H1 (cell line): Measurements from ENCODE around the gene ITSN1. TPM values are rescaled to one million over a fixed set of nuclear protein-coding genes. Genes with fewer than 3 reads are reported as not detected.

Source experiments
- CTCF ChIA-PET: fragments of 300-600 bp; sonication (Branson Sonifier 250); formaldehyde crosslinking; loops from one replicate; lab custom pipeline; 2021; ENCODE audit not compliant: partially characterized antibody; lab: Charles Lee
- POLR2A ChIA-PET: fragments of 300-600 bp; sonication (Branson Sonifier 250); formaldehyde crosslinking; loops from one replicate; lab custom pipeline; 2021; ENCODE audit warnings: inconsistent platforms; ENCODE audit not compliant: partially characterized antibody; lab: Charles Lee
- DNase-seq, 2 experiments: peaks; one replicate each; pipeline versions ENCODE4 v3.0.0 to v3.0.0-alpha.2; 2010 to 2022; ENCODE audit warnings: low spot score in 2 of 2, low read depth in 1 of 2, mixed read lengths in 1 of 2
- FAIRE-seq: peaks from 2 replicates; lab custom pipeline; 2011; peaks lifted over from hg19 to GRCh38; lab: Jason Lieb, UNC
- H2AFZ ChIP-seq: 2 replicates; pipeline ENCODE4 v1.8.1; 2012; ENCODE audit warnings: low read length, inconsistent platforms
- H2AK5ac ChIP-seq: 2 replicates; pipeline ENCODE4 v1.6.1; 2013; ENCODE audit warnings: low read depth, low read length
- H2BK120ac ChIP-seq: replicated peaks from 2 replicates; pipeline ENCODE3; 2013; ENCODE audit warnings: low read depth, low read length, inconsistent platforms
- H2BK12ac ChIP-seq: 2 replicates; pipeline ENCODE4 v1.6.1; 2013; ENCODE audit warnings: low read depth, low read length
- H2BK15ac ChIP-seq: 2 replicates; pipeline ENCODE4 v1.6.1; 2013; ENCODE audit warnings: low read length
- H2BK20ac ChIP-seq: 2 replicates; pipeline ENCODE4 v1.6.1; 2013; ENCODE audit warnings: low read length
- H2BK5ac ChIP-seq: 2 replicates; pipeline ENCODE4 v1.6.1; 2013; ENCODE audit warnings: low read depth, low read length
- H3K14ac ChIP-seq: 2 replicates; pipeline ENCODE4 v1.6.1; 2013; ENCODE audit warnings: inconsistent platforms; ENCODE audit not compliant: insufficient read length
- H3K18ac ChIP-seq: 2 replicates; pipeline ENCODE4 v1.6.1; 2013; ENCODE audit warnings: low read length; ENCODE audit errors: extremely low read depth
- H3K23ac ChIP-seq: 2 replicates; pipeline ENCODE4 v1.6.1; 2013; ENCODE audit warnings: inconsistent platforms; ENCODE audit not compliant: insufficient read length
- H3K23me2 ChIP-seq: 2 replicates; pipeline ENCODE4 v1.6.1; 2013; ENCODE audit warnings: low read depth, low read length
- H3K27ac ChIP-seq: 2 replicates; pipeline ENCODE4 v1.6.1; 2011; ENCODE audit warnings: low read depth, low read length, inconsistent platforms
- H3K27me3 ChIP-seq, 4 experiments: replicated peaks in 1 of 4; 1 replicate in 1 of 4; 2 replicates in 3 of 4; pipeline versions ENCODE4 v1.6.1 to v1.8.1; 2011 to 2013; ENCODE audit warnings: low read length in 3 of 4, mild to moderate bottlenecking in 3 of 4, inconsistent platforms in 2 of 4, mixed read lengths in 2 of 4, moderate library complexity in 1 of 4; ENCODE audit not compliant: control insufficient read depth in 3 of 4, insufficient read depth in 3 of 4; ENCODE audit errors: extremely low read depth in 1 of 4
- H3K36me3 ChIP-seq, 4 experiments: 2 replicates each; pipeline versions ENCODE4 v1.6.1 to v1.8.1; 2011 to 2013; ENCODE audit warnings: mild to moderate bottlenecking in 4 of 4, low read length in 3 of 4, moderate library complexity in 2 of 4, control low read depth in 1 of 4, inconsistent platforms in 1 of 4; ENCODE audit not compliant: insufficient read depth in 4 of 4, control insufficient read depth in 2 of 4
- H3K4ac ChIP-seq: replicated peaks from 2 replicates; pipeline ENCODE3; 2013; ENCODE audit warnings: low read length, low read depth, mixed read lengths, inconsistent platforms; ENCODE audit not compliant: insufficient read length
- H3K4me1 ChIP-seq, 4 experiments: replicated peaks in 1 of 4; 1 replicate in 1 of 4; 2 replicates in 3 of 4; pipeline versions ENCODE4 v1.6.1 to v1.8.1; 2011 to 2013; ENCODE audit warnings: low read length in 3 of 4, inconsistent platforms in 2 of 4, mixed read lengths in 1 of 4; ENCODE audit not compliant: insufficient read depth in 4 of 4, control insufficient read depth in 3 of 4
- H3K4me2 ChIP-seq, 2 experiments: 2 replicates each; pipeline versions ENCODE4 v1.6.1 to v1.8.1; 2011 to 2013; ENCODE audit warnings: low read depth in 2 of 2, low read length in 2 of 2, control low read depth in 1 of 2, inconsistent platforms in 1 of 2, mild to moderate bottlenecking in 1 of 2; ENCODE audit not compliant: insufficient read depth in 1 of 2
- H3K4me3 ChIP-seq, 4 experiments: fragments of 200-600, 300-600 bp in 1 of 4; sonication (generic), shearing (Covaris generic), sonication (Bioruptor Twin) in 1 of 4; 2 replicates each; pipeline versions ENCODE4 v1.5.1 to v1.8.1; 2011 to 2016; ENCODE audit warnings: low read length in 4 of 4, low read depth in 3 of 4, control low read depth in 2 of 4, inconsistent platforms in 2 of 4, mild to moderate bottlenecking in 2 of 4, mixed read lengths in 1 of 4, moderate library complexity in 1 of 4; ENCODE audit not compliant: insufficient read depth in 2 of 4; ENCODE audit errors: extremely low read depth in 1 of 4
- H3K56ac ChIP-seq: replicated peaks from 2 replicates; pipeline ENCODE3; 2013; ENCODE audit warnings: low read depth, mild to moderate bottlenecking, mixed read lengths, low read length, inconsistent platforms; ENCODE audit not compliant: insufficient read length
- H3K79me1 ChIP-seq: 2 replicates; pipeline ENCODE4 v1.6.1; 2013; ENCODE audit warnings: low read depth, low read length, control low read depth
- H3K79me2 ChIP-seq, 2 experiments: 2 replicates each; pipeline versions ENCODE4 v1.6.1 to v1.8.1; 2012 to 2013; ENCODE audit warnings: low read length in 2 of 2, mild to moderate bottlenecking in 2 of 2, inconsistent platforms in 1 of 2; ENCODE audit not compliant: insufficient read depth in 2 of 2, control insufficient read depth in 1 of 2
- H3K9ac ChIP-seq, 4 experiments: replicated peaks in 1 of 4; 1 replicate in 1 of 4; 2 replicates in 3 of 4; pipeline versions ENCODE4 v1.6.1 to v1.8.1; 2011 to 2013; ENCODE audit warnings: low read depth in 3 of 4, low read length in 3 of 4, control low read depth in 2 of 4, mild to moderate bottlenecking in 2 of 4, moderate library complexity in 2 of 4, inconsistent platforms in 1 of 4; ENCODE audit errors: extremely low read depth in 1 of 4
- H3K9me3 ChIP-seq, 2 experiments: 2 replicates each; pipeline versions ENCODE4 v1.6.1 to v1.8.1; 2012 to 2013; ENCODE audit warnings: mild to moderate bottlenecking in 2 of 2, moderate library complexity in 2 of 2, control low read depth in 1 of 2, inconsistent platforms in 1 of 2, low read depth in 1 of 2, low read length in 1 of 2, mixed read lengths in 1 of 2; ENCODE audit not compliant: insufficient read depth in 2 of 2
- H4K20me1 ChIP-seq, 2 experiments: replicated peaks in 1 of 2; 2 replicates each; pipeline versions ENCODE3 to v1.8.1; 2011 to 2013; ENCODE audit warnings: inconsistent platforms in 2 of 2, low read length in 2 of 2, mild to moderate bottlenecking in 1 of 2; ENCODE audit not compliant: insufficient read depth in 2 of 2, control insufficient read depth in 1 of 2
- H4K5ac ChIP-seq: 2 replicates; pipeline ENCODE4 v1.6.1; 2013; ENCODE audit warnings: low read length, low read depth, mixed read lengths, inconsistent platforms; ENCODE audit not compliant: insufficient read length
- H4K8ac ChIP-seq: 2 replicates; pipeline ENCODE4 v1.8.0; 2013; ENCODE audit warnings: mild to moderate bottlenecking, moderate library complexity, low read length, inconsistent platforms; ENCODE audit not compliant: insufficient read depth; ENCODE audit errors: extremely low read depth
- H4K91ac ChIP-seq: replicated peaks from 2 replicates; pipeline ENCODE3; 2013; ENCODE audit warnings: low read length, mixed read lengths, inconsistent platforms; ENCODE audit not compliant: insufficient read length
- EP300 ChIP-seq, 2 experiments: IDR thresholded peaks; 1 replicate in 1 of 2; 2 replicates in 1 of 2; pipeline ENCODE4 v1.6.1; 2011 to 2012; ENCODE audit warnings: low read depth in 2 of 2, low read length in 2 of 2, mild to moderate bottlenecking in 2 of 2, borderline replicate concordance in 1 of 2, inconsistent platforms in 1 of 2, moderate library complexity in 1 of 2
- KDM1A ChIP-seq: fragments of 200-600, 300-600 bp; sonication (generic); IDR thresholded peaks from 2 replicates; pipeline ENCODE4 v1.7.1; 2016; ENCODE audit warnings: mild to moderate bottlenecking, low read length, borderline replicate concordance
- KDM4A ChIP-seq: IDR thresholded peaks from one replicate; pipeline ENCODE4 v1.7.1; 2012; ENCODE audit warnings: low read depth, mild to moderate bottlenecking, moderate library complexity, low read length, inconsistent platforms; ENCODE audit not compliant: severe bottlenecking
- NANOG ChIP-seq: IDR thresholded peaks from 2 replicates; pipeline ENCODE4 v1.6.1; 2011; ENCODE audit warnings: low read length, low read depth, mild to moderate bottlenecking, inconsistent platforms; ENCODE audit not compliant: insufficient read depth, poor library complexity, severe bottlenecking
- WGBS, 2 experiments: shearing (Covaris generic) in 1 of 2; methylation state at CpG; one replicate each; pipeline versions ENCODE4 v1.1.6 to v1.1.7; 2013 to 2015; ENCODE audit warnings: low lambda C conversion rate in 2 of 2, mixed read lengths in 2 of 2, inconsistent platforms in 1 of 2, low coverage in 1 of 2, missing lambda C conversion rate in 1 of 2; ENCODE audit not compliant: insufficient replicate concordance in 2 of 2, insufficient coverage in 1 of 2, insufficient read length in 1 of 2; ENCODE audit errors: extremely low coverage in 1 of 2, missing lambda C conversion rate in 1 of 2; 5-methylcytosine and 5-hydroxymethylcytosine counted together
- polyA plus RNA-seq, 7 experiments: library from polyadenylated mRNA; depleted of rRNA in 3 of 7; stranded (reverse) in 5 of 7; unstranded in 2 of 7; fragments of >200 nt in 5 of 7; fragments of 200-250 nt in 2 of 7; gene quantifications; 1 replicate in 5 of 7; 2 replicates in 1 of 7; 4 replicates in 1 of 7; pipeline versions ENCODE4 v1.2.1 to v1.2.3, GENCODE V29; 2011 to 2013; ENCODE audit warnings: missing spikeins in 2 of 7, mixed read lengths in 2 of 7
- total RNA-seq: library from RNA; stranded (reverse); fragmentation: NEBNext Ultra II Directional; extraction: Animal tissue kit (Norgen Biotek cat#: 25700); gene quantifications from 2 replicates; pipeline ENCODE4 v1.2.1, GENCODE V29; 2021

ITSN1 gene
- total and polyA plus RNA-seq, 2 of the 8 experiments (the other 6 are each of a cell fraction or from before 2014, with no cell fraction given), result 60.8 to 78.1 TPM

DNA sequence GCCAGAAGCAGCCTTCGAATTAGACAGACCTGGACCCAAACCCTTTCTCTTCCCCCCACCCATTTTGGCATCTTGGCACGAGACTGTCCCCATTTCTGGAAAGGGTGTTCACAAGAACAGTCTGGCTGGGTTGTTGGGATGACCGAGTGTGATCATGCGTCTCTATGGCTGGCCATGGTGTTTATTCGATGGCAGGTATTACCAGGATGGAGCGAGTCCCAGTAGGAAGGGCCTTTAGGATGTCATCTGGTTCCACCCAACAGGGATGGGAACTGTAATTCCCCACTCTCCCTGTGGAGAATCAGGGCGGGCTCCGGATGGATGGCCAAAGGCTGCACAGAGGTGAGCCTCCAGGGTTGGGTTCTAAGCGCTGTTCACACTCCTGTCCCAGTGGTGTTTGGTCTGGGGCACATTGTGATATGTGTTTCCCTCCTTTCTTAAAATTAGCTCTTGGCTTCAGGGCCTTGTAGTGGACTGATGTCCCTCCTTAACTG lies 306.7 kb downstream of the ITSN1 start:
- Histone ChIP-seq H3K27me3 (no peaks in the 10 kb centered on the region), H4K20me1 (no peaks in the 10 kb centered on the region), H3K14ac (no peak overlapping the region), H3K27ac (peak overlapping the region; percentile 51), H3K9me3 (0 out of 4 replicates have a peak, but pooled peaks cover 0 to 7% of the 10 kb centered on the region in 2 experiments), H3K4me3 (no peak overlapping the region), H3K79me2 (no peaks in the 10 kb centered on the region), H3K36me3 (no peaks in the 10 kb centered on the region), H2BK5ac (peak overlapping the region; percentile 99; the same call in 1 of the 2 replicates), H2BK120ac (peak overlapping the region; percentile 65), H3K18ac (peak overlapping the region; percentile 41), H2AK5ac (peak overlapping the region; percentile 79), H3K23ac (peak overlapping the region; percentile 19), H3K56ac (no peak overlapping the region), H3K9ac (peak overlapping the region in 2 of 4 experiments; percentile 2 to 48; a peak in 2 of 7 replicates), H4K91ac (peak overlapping the region; percentile 75), H3K4me2 (peak overlapping the region in 1 of 2 experiments; percentile 63; a peak in 1 of 4 replicates), H3K4me1 (peaks cover 10 to 21% (median 14%) of the 10 kb centered on the region in 4 experiments; a peak in 6 of 7 replicates), H2BK20ac (peak overlapping the region; percentile 11), H2BK12ac (peak overlapping the region; percentile 98), H3K79me1 (no peaks in the 10 kb centered on the region), H2BK15ac (no peak overlapping the region; the same call in 1 of the 2 replicates), H2AFZ (0 out of 2 replicates have a peak overlapping the region, but pooled peaks have one; percentile 10), H3K23me2 (peaks cover 2% of the 10 kb centered on the region; the same call in 1 of the 2 replicates), H4K8ac (peak overlapping the region; percentile 77), H3K4ac (peak overlapping the region; percentile 91), H4K5ac (no peak overlapping the region)
- DNase-seq (peak in 1 of 2 experiments; percentile 45), FAIRE-seq (no peak)
- POLR2A ChIA-PET, result interaction anchor here (1.0 to 3.0 kb wide), 9 partner anchors 11 to 402 kb away, joined by 3 to 12 read pairs (median 4); partner anchors contain the start of genes MRPS6 and SLC5A3
- 88% methylated on average over 9 of the region's 9 CpGs; no CpG with 5 or more reads in 1 of the 2 experiments for WGBS, 2 experiments
- CTCF ChIA-PET, result interaction anchor here (0.6 to 2.7 kb wide), 7 partner anchors 9 to 1076 kb away, joined by 3 to 12 read pairs (median 3); no protein-coding TSS in a partner anchor
- TF ChIP-seq KDM4A, result no peak
- TF ChIP-seq EP300 (IDR thresholded peaks at IDR 0.05; ENCODE audit: borderline replicate concordance in 1 of 2, low read depth in 2 of 2, low read length in 2 of 2), result no peak
- TF ChIP-seq NANOG, result no peak
- no peak for TF ChIP-seq KDM1A
